Calu3 (cell line): Measurements from ENCODE around the gene JARID2. TPM values are rescaled to one million over a fixed set of nuclear protein-coding genes. Genes with fewer than 3 reads are reported as not detected.

Experiments used
- BruUV-seq: library from RNA; stranded (reverse); fragments of 400-500 nt; replicated peaks from 2 replicates; lab custom pipeline; 2021; lab: Mats Ljungman, UMichigan
- CTCF ChIA-PET: fragments of 300-600 bp; sonication (Branson Sonifier 250); formaldehyde crosslinking; loops from one replicate; lab custom pipeline; 2022; ENCODE audit warnings: antibody characterized with exemption; lab: Charles Lee
- DNase-seq: peaks from one replicate; pipeline ENCODE4 v3.0.0; 2022
- H3K27ac Mint-ChIP-seq: one replicate; pipeline ENCODE4 v1.8.0; 2022; ENCODE audit warnings: mixed read lengths; ENCODE audit not compliant: unreplicated experiment
- H3K27me3 Mint-ChIP-seq: one replicate; pipeline ENCODE4 v1.8.0; 2022; ENCODE audit warnings: mixed read lengths; ENCODE audit not compliant: unreplicated experiment
- H3K36me3 Mint-ChIP-seq: one replicate; pipeline ENCODE4 v1.8.0; 2022; ENCODE audit warnings: mild to moderate bottlenecking, moderate library complexity, mixed read lengths; ENCODE audit not compliant: insufficient read depth, unreplicated experiment
- H3K4me1 Mint-ChIP-seq: one replicate; pipeline ENCODE4 v1.8.0; 2022; ENCODE audit warnings: mild to moderate bottlenecking, low read depth, mixed read lengths; ENCODE audit not compliant: unreplicated experiment
- H3K4me3 Mint-ChIP-seq: one replicate; pipeline ENCODE4 v1.8.0; 2022; ENCODE audit warnings: mild to moderate bottlenecking, low read depth, moderate library complexity, mixed read lengths; ENCODE audit not compliant: unreplicated experiment
- H3K9me3 Mint-ChIP-seq: one replicate; pipeline ENCODE4 v1.8.0; 2022; ENCODE audit warnings: low read depth, mixed read lengths; ENCODE audit not compliant: unreplicated experiment
- intact Hi-C: fragments of 100-400 bp; cut with micrococcal nuclease; formaldehyde crosslinking; loops from one replicate; pipeline ENCODE4 v1.10.0; 2022; ENCODE audit not compliant: unreplicated experiment
- total RNA-seq: library from RNA; stranded (reverse); gene quantifications from 2 replicates; pipeline ENCODE4 v1.2.3, GENCODE V29; 2022
- TF ChIP-seq, protein P1 (sequence below): fragments of 200-600 bp; IDR thresholded peaks from one replicate; pipeline ENCODE4 v1.8.0; 2022; ENCODE audit warnings: antibody characterized with exemption; ENCODE audit not compliant: unreplicated experiment

The JARID2 gene
- total RNA-seq, 1 experiment from 2014 or later = 9.4 TPM

DNA sequence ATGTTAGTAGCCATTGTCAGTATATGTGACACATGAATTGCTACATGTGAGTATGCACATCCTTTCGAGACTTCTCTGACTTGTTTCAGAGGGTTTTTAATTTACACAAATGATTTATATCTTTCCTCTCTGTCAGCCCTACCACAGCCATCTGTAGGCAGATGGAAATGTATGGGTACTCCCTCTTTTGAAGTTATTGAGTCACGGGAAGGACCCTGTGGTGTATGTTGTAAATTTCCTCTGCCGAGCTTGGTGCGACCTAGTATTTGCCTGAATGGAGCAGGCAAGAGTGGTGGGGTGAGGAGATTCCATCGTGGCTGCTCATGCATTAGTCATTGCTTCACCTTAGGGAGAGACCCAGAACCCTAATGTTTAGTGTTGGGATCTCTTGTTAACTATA is 171.9 kb downstream of the JARID2 start:
- CTCF ChIA-PET = no interaction called here

DNA sequence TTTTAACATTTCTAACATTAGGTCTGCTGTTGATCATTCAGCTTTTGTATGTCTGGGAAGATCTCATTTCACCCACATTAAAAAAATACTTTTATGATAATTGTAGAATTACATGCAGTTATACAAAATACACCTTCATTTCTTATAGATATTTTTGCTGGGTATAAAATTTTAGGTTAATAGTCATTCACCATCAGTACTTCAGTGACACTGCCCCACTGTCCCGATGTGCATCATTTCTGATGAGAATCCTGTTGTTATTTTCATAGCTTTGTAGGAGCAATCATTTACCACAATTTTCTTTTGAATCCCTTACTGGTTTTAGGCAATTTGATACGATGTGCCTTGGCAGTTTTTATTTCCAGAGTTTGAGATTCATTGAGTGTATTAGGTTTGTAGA is 173.6 kb downstream of the JARID2 start:
- BruUV-seq = no TSS peak
- intact Hi-C loops = no loop called here
- Mint-ChIP-seq H3K36me3 (no peaks in the 10 kb centered on the region), H3K27ac (no peak overlapping the region), H3K9me3 (peaks cover 3% of the 10 kb centered on the region), H3K4me3 (no peak overlapping the region), H3K4me1 (no peaks in the 10 kb centered on the region), H3K27me3 (no peaks in the 10 kb centered on the region)
- CTCF ChIA-PET = no interaction called here
- DNase-seq = no peak
- TF ChIP-seq, protein P1, sequence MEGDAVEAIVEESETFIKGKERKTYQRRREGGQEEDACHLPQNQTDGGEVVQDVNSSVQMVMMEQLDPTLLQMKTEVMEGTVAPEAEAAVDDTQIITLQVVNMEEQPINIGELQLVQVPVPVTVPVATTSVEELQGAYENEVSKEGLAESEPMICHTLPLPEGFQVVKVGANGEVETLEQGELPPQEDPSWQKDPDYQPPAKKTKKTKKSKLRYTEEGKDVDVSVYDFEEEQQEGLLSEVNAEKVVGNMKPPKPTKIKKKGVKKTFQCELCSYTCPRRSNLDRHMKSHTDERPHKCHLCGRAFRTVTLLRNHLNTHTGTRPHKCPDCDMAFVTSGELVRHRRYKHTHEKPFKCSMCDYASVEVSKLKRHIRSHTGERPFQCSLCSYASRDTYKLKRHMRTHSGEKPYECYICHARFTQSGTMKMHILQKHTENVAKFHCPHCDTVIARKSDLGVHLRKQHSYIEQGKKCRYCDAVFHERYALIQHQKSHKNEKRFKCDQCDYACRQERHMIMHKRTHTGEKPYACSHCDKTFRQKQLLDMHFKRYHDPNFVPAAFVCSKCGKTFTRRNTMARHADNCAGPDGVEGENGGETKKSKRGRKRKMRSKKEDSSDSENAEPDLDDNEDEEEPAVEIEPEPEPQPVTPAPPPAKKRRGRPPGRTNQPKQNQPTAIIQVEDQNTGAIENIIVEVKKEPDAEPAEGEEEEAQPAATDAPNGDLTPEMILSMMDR = no peak

More for the DNA sequence above, 171.9 kb downstream of the JARID2 start:
- BruUV-seq = no TSS peak
- TF ChIP-seq, protein P1 = no peak
- no peaks in the 10 kb centered on the region for H3K4me1 Mint-ChIP-seq
- intact Hi-C loops = no loop called here
- no peak overlapping the region for H3K27ac Mint-ChIP-seq
- peaks cover 3% of the 10 kb centered on the region for H3K9me3 Mint-ChIP-seq
- no peaks in the 10 kb centered on the region for H3K36me3 Mint-ChIP-seq
- no peak overlapping the region for H3K4me3 Mint-ChIP-seq
- no peak for DNase-seq
- no peaks in the 10 kb centered on the region for H3K27me3 Mint-ChIP-seq

DNA sequence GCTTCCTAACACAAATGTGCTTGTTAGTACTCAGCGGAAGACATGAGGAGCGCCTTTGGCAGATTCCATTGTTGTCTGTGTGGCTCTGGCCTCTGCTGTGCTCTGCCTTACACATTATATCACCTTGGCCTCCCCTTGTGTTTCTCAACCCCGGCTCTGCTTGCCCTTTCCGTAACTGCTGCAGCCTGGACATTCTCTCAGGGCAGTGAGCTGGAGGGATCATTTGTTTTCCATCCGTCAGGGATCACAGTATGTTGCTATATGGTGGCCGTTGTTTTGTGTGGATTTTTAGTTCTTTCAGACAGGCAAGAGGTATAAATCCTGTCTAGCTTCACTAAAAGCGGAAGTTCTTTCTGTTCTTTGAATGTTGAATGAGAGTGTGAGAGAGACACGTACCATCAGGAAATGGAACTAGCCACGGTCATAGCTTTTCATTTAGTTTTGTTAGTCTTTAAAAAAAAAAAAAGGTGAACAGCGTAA is 175.1 kb downstream of the JARID2 start:
- Mint-ChIP-seq H3K36me3 (no peaks in the 10 kb centered on the region), H3K4me3 (no peak overlapping the region), H3K27me3 (no peaks in the 10 kb centered on the region), H3K27ac (no peak overlapping the region), H3K4me1 (no peaks in the 10 kb centered on the region), H3K9me3 (peaks cover 3% of the 10 kb centered on the region)
- TF ChIP-seq, protein P1 = no peak
- CTCF ChIA-PET = no interaction called here
- no TSS peak for BruUV-seq
- intact Hi-C loops = no loop called here
- DNase-seq = no peak

DNA sequence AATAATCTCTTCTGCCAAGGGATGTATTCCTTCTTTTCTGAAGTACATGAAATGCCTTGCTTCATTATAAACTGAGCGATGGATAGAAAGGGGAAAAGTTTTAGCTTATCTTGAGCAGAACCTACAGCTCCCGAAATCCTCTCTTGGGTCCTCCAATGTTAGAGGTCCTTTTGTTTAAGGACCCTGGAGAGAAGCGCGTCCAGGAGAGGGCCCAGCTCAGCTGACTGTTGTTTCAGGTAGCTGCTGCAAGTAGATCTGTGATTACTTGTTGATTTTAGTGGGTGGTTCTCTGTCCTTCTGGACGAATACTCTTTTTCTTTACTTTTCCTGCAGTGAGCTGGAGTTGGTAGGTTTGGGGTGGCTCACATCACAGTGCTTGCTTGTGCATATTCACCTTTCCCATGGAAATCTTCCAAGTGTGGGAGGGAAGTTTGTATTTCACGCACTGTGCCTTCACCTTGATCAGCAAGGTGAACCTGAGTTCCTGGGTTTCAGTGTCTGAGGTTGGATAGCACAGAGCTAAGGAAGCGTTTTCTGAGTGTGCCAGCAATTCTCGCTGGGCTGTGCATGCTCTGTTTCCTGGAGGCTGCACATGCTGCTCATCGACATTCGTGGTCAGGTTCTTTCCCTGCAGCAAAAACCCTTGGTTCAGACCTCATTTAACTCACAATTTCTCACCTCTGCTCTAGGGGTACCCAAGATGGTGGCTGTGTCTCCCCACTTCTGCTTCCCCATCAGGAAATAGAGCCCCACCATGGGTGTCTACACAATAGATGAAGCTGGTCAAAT is 176.3 kb downstream of the JARID2 start:
- BruUV-seq = no TSS peak
- Mint-ChIP-seq H3K4me1 (peaks cover 1% of the 10 kb centered on the region), H3K27ac (no peak overlapping the region), H3K4me3 (no peak overlapping the region), H3K36me3 (peaks cover under 1% of the 10 kb centered on the region), H3K27me3 (no peaks in the 10 kb centered on the region), H3K9me3 (peaks cover 3% of the 10 kb centered on the region)
- no peak for DNase-seq
- intact Hi-C loops = no loop called here
- CTCF ChIA-PET = interaction anchor here (0.5 kb wide), 2 partner anchors 10 to 157 kb away, joined by 3 read pairs; no protein-coding TSS in a partner anchor
- TF ChIP-seq, protein P1 = no peak
